PC-9 (cell line): ENCODE results near the gene SHE.

Experiments used
- EZH2 ChIP-seq: fragments of 200-600 bp; sonication (generic); IDR thresholded peaks from 2 replicates; pipeline ENCODE4 v1.8.0; 2017; ENCODE audit warnings: antibody characterized with exemption, low read depth
- TF ChIP-seq, protein P1 (sequence below): fragments of 200-600 bp; sonication (generic); conservative IDR thresholded peaks from 2 replicates; pipeline ENCODE4 v1.6.1; 2017; ENCODE audit warnings: mixed run types, antibody characterized with exemption, mild to moderate bottlenecking, moderate library complexity

DNA sequence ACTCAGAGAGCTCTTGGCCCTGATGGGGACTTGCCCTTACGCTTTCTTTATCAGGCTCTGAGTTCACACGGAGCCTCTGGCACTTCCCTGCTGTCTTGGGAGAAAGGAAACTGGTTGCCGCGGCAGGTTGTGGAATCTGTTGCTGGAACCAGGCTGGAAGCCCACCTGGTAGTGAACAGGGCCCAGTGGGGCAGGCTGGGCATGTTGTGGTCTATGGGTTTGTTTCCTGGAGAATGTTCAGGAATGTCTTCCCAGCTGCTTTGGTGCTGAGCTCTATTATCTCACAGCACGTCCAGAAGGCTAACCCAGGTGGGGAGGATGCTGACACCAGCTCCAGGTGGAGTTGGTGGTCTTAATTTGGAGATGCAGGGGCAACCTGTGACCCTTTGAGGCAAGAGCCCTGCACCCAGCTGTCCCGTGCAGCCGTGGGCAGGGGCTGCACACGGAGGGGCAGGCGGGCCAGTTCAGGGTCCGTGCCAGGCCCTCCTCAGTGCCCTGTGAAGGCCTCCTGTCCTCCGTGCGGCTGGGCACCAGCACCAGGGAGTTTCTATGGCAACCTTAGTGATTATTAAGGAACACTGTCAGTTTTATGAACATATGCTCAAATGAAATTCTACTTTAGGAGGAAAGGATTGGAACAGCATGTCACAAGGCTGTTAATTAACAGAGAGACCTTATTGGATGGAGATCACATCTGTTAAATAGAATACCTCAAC lies 33.5 kb downstream of the SHE start:
- TF ChIP-seq, protein P1, sequence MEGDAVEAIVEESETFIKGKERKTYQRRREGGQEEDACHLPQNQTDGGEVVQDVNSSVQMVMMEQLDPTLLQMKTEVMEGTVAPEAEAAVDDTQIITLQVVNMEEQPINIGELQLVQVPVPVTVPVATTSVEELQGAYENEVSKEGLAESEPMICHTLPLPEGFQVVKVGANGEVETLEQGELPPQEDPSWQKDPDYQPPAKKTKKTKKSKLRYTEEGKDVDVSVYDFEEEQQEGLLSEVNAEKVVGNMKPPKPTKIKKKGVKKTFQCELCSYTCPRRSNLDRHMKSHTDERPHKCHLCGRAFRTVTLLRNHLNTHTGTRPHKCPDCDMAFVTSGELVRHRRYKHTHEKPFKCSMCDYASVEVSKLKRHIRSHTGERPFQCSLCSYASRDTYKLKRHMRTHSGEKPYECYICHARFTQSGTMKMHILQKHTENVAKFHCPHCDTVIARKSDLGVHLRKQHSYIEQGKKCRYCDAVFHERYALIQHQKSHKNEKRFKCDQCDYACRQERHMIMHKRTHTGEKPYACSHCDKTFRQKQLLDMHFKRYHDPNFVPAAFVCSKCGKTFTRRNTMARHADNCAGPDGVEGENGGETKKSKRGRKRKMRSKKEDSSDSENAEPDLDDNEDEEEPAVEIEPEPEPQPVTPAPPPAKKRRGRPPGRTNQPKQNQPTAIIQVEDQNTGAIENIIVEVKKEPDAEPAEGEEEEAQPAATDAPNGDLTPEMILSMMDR: no peak
- TF ChIP-seq EZH2: no peak
